COLO668 (cell line): ENCODE results near the gene TMEM121B.
A peak's percentile ranks its signal among the peaks of the same experiment; 100 is the strongest.
"Not testable (repeated sequence)": the region's sequence is repeated elsewhere in the genome, so short reads cannot be mapped to it uniquely, and the experiment has no call there.

Source experiments
- DNase-seq: peaks from one replicate; lab custom pipeline; 2025; ENCODE audit not compliant: unreplicated experiment; lab: John Stamatoyannopoulos, UW

Gene TMEM121B

DNA sequence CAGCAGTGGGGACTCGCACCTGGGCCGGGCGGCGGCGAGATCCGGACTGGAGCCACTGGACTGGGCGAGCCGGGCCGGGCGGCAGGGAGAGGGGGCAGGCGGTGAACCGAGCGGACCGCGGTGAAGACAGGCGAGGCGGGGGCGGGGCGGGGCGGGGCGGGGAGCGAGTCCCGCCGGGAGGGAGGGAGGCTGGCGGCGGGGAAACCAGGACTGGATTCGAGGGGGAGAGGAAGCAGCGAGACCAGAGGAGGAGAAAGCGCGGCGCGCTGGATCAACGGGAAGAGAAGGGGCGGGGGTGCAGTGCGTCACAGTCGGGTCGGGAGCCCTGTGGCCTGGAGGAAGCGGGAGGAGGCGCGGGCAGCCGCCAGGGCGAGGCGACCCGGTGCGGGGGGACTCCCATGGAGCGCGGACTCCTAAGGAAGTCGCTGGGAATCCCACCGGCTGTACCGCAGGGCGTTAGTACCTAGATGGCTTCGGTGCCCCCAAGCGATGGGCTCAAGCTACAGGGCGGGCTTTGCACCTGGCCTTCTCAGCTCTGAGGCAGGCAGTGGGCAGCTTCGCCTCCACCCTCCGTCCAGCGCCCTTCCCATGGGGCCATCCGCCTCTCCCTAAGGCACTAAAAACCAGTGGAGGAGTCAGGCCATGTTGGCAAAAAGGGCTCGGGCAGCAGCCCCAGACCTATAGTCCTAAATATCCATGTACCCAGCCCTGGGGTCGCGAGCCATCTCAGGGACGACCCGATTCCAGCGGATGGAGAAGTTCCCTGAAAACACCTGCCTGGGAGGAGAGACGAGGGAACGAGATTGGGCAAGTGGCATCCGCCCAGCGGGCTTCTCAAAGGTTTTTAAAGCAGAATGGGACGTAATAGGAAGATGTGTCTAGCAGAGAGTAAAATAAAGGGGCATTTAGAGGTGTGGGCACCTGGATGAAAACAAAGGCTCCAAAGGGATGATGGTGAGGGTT, at the start of gene TMEM121B:
TMEM121B (minus strand) TSS at position 128 of the 963 bp plus-strand sequence. CDS start 233 bp downstream, outside the sequence.
- DNase-seq, result peak; percentile 92

DNA sequence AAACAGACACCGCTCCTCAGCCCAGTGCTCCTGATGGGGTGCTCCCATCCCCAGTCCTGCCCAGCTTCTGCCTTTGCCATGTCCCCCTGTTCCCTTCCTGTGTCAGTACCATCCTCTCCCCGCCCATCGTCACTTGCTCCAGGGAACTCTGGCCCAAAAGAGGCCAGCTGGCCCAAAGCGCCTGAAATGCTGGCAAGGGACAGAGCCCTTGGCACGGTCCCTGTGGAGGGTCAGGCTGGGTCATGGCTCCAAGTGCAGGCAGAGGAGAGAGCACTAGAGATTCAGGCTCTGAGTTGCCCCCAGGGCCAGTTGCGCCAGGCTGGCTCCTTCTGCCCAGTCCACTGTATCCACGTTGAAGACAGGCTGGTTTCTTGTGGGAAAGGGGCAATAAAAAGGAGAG, 46.3 kb upstream of the TMEM121B start:
- no peak for DNase-seq

DNA sequence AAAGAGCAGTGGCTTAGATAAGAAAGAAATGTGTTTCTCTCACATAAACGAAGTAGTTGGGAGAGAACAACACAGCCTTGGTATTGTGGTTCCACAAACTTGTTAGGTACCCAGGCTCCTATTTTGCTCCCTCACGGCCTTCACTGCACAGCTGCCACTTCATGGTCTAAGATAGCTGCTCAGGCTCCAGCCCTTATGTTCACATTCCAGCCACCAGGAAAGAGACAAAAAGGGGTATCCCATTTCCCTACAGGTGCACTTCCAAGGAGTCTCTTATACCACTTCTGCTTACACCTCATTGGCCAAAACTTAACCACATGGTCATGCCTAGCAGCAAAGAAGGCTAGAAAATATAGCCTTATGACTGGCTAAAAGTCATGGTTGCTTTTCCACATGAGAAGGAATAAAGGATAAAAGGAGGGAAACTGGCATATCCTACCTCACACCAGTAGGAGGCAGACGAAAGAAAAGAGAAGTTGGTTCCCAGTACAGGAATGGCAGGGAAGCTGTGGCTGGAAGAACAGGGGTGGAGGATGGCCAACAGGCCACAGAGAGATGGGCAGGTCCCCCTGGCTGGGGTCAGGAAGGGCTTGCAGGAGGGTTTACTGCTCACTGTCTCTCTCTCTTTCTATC, 43.3 kb upstream of the TMEM121B start:
- no peak for DNase-seq

DNA sequence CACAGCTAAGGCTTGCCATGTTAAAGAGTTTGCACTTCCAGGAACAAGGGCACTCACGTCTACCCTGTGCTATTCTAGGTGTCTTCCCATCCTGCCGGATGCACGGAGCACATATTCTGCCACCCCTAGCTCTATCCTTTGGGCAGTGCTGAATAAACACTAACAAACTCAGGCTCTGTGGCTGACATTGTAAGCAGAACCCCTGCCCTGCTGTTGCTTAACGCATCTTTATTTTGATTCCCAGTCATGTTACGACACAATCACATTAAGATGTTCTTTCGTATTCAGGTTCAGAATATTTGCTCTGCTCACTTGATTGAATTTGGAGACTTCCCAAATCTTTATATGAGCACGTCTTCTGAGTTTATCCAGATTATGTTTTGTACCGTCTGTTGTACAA, 41.6 kb upstream of the TMEM121B start:
- DNase-seq, result no peak

DNA sequence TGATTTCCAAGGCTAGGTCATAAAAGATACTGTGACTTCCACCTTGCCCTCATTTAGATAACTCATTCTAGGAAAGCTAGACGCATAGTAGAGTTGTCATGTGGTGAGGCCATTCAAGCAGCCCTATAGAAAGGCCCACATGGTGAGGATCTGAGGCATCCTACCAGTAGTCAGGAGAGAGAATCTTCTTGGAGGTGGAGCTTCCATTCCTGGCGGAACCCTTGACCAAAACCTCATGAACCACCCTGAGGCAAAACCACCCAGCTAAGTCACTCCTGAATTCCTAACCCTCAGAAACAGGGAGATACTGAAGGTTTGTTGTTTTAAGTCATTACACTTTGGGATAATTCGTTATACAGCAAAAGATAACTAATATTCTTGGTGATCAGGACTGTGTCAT, 40.8 kb upstream of the TMEM121B start:
- DNase-seq, result no peak

DNA sequence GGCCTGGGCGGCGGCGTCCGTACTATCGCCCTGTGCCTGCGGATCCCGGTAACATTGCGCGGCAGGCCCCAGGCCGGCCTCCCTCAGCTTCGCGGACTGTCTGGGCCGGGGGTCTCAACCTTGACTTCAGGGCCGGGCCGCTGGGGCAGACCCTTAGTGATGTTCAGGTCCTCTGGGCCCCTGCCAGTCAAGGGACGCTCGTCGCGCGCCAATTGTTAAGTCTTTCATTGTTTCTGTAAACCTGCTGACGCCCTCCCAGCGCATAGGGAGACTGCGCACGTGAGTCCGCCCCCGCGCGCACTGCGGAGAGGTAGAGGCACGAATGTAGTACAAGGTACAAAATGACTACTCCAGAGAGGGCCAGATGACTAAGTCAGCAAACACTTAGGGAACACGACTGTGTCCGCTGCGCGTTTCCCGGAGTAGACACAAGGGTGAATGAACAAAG, 38.4 kb upstream of the TMEM121B start:
- DNase-seq, result peak; percentile 70

DNA sequence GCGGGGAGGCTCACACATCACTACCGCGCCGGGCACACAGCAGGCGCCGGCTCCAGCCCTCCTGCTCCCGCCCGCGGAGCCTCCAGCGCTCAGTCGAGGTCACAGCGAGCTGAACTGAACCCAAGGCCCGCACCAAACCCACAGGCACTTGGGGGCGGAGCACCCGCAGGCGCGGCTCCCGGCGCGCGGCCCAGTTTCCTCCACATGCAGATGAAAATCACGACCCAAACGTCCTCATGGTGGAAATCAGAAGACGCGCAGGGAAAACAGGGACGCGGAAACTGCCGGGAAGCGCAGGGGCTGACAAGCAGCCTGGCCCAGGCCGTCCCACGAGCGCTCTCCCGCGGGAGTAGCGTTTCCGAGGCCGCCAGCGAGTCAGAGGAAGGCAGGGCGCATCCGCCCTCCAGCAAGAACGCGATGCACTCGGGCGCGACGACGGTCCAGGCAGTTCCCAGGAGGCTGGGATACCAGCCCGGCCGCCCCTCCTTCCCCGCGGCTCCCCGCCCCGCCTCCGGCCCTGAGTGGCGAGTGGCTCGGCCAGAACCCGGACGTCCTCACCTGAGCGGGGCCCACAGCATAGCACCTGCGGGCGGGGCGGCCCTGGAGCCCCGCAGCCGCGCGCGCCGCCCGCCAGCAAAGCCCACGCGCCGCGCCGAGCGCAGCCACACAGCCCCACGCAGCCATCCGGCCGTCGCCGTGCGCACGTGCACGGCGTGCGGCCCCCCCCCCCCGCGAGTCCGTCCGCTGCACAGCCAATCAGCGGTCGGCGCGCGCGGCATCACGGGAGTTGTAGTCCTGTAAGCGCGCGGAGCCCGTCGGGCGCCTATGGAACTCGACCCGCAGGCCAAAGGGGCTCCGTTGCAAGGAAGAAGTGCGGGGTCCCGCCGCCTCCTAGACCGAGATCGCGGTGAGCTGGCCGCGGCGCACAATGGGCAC, 37.7 kb upstream of the TMEM121B start, which contains the start of gene HDHD5:
HDHD5 (minus strand) TSS at position 710 of the 936 bp plus-strand sequence; CDS start at position 684, 26 bp downstream.
- DNase-seq, result peak; percentile 95

DNA sequence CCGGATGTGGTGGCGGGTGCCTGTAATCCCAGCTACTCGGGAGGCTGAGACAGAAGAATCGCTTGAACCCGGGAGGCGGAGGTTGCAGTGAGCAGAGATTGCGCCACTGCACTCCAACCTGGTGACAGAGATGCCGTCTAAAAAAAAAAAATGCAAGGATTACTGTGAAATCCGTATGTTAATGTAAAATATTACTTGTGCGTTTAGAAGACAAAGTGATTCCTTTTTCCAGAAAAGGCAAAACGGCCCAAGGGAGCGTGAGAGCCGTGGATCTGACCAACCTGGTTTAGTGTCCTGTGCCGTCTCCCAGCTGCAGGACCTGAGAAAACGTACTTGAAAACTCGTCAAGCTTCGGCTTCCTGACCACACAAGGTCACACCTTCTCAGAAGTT, 37.0 kb upstream of the TMEM121B start:
- DNase-seq, result no peak

DNA sequence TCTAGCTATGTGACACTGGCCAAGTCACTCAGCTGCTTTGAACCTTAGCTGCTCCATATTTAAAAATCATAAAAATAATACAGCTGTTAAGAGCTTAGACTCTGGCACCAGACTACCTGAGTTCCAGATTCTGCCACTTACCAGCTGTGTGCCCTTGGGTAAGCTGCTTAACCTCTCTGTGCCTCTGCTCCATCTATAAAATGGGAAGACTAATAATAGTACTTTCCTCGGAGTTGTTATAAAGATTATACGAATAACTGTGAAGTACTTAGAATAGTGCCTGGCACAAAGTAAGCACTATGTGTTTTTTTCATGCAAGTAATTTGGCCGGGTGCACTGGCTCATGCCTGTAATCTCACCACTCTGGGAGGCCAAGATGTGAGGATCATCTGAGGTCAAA, 36.6 kb upstream of the TMEM121B start:
- DNase-seq, result no peak

DNA sequence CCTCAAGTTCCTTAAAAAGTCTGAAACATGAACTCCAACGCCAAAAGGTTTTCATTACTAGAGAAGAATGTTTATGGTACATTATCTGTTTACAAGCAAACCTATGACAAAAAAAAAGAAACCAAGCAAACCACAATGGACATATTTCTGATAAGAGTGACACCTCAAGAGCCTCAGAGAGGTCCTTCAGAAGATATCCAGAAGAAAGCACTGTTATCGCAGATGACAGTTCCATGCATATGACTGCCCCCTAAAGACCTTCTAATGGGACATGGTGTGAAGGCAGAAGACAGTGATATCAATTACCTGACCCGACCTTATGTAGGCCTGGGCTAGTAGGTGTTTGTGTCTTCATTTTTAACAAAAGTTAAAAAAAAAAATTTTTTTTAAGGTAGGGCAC, 34.8 kb upstream of the TMEM121B start:
- no peak for DNase-seq

DNA sequence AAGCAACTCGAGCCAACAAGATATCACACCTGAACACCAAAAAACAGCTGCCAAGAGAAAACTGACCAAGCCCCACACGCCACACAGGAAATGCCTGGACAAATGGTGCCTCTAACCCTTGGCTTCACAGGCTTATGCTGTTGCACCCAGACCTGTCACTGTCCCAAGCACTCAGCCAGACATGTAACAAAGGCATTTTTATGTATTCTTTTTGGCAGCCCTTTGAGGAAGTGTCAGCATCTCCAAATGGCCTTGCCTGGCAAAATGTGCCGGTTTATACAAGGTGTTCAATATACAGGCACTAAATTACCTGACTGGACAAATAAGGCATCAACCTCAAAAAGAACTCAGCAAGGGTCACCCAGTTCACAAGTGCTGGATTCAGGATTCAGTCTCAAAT, 31.8 kb upstream of the TMEM121B start:
- DNase-seq, result no peak

DNA sequence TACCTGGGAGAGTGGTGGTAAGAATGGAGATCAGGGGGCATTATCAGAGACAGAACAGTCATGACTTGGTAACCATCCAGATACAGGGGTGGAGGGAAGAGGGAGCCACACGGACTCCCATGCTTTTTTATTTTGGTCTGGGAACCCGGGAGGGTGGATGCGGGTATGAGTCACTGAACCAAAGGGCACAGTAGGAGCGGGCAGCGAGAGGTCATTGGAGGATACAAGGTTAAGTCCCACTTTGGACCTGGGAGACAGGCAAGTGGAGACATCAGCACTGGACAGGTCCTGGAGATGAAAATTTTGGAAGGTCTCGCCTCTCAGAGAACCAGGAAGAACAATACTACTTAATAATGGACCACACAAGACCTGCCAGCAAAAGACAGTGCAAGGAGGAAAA, 31.2 kb upstream of the TMEM121B start:
- DNase-seq, result no peak

DNA sequence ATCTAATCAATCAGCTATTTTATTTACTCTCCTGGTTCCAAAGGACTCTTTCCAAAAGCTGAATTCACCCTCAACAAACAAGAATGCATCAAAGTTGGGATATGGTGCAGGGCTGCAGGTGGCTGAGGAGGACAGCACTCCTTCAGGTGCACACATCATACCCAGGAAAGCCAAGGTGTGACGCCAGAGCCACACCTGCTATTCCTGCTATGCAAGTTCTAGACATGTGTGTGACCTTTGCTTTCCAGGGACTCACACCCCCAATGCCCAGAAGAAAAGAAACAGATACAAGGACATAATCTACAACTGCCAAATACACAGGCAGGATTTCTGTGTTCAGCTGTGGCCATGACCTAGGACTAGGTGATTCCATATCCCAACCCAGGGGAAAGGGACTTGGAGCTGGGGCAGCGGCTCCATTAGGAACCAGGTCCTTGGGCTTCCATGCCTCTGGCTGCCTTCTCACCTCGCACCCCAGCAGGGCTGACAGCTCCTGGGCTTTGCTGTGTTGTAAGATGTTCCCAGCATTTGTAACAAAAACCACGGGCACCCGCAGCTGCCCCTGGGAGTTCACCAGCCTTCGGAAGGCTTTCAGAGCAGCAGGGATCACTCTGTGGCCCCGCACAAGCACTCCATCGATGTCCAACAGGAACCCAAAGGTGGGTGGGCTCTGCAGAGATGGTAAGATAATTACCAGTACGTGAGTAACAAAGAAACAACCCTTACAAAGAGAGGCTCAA, 28.1 kb upstream of the TMEM121B start:
- DNase-seq, result no peak

DNA sequence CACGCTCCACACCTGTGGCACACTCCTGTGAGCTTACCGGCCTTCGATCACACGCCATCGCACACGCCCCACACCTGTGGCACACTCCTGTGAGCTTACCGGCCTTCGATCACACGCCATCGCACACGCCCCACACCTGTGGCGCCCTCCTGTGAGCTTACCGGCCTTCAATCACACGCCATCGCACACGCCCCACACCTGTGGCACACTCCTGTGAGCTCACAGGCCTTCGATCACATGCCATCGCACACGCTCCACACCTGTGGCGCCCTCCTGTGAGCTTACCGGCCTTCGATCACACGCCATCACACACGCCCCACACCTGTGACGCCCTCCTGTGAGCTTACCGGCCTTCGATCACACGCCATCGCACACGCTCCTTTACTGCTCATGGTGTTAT, 26.3 kb upstream of the TMEM121B start:
- not testable (repeated sequence) for DNase-seq

DNA sequence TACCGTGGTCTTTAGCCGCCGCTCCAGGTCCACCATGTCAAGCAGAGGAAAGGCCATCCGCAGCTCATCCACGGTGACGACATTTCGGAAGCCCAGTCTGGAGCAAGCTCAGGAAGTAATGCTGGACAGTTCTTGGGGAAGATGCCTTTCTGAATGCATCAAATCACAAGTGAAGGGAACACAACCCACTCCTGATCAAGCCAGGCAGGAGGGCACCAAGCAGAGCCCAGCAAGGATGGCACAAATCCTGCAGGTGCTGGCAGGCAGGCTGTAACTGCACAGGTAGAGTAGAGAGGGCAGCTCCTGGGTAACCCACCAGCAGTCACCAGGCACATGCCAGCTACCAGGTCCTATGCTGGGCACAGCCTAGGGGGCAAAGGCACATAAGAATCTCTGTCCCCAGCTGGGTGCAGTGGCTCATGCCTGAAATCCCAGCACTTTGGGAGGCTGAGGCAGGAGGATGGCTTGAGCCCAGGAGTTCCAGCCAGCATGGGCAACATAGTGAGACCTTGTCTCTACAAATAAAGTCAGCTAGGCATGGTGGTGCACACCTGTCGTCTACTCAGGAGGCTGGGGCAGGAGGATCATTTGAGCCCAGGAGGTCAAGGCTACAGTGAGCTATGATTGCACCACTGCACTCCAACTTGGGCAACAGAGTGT, 24.0 kb upstream of the TMEM121B start:
- no peak for DNase-seq

DNA sequence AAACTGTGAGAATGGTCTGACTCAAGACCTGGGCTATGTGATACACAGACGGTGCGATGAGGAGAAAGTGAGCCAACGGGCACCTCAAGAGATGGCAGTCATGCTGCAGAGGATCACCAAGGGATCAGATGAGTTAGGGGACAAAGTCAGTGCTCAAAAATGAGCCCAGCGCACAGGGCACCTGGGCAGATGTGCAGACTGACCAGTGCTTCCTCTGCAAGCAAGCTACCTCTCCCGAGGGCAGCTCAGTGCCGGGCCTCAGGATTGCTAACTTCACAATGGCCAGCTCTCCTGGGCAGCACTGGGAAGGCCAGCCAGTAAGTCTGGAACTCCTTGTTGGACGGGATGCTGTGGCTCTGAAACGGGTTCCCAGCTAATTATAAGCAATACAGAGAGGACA, 22.7 kb upstream of the TMEM121B start:
- DNase-seq, result no peak

DNA sequence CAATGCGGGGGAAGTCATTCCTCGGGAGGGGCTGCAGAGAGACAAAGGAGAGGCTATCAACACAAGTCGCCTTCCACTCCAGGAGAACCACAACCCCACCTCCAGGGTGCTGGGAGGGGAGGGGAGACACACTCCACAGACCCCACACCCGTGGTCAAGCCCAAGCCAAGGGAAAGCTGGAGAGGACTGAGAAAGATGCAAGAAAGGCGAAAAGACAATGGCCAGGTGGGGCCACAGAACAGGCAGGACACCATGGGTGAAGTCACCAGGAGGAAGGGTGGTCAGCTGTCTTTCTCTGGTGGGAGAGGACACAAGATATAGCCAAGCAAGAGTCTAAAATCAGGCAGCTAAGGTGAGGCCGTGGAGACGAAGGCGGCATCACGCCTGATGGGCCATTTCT, 21.9 kb upstream of the TMEM121B start:
- DNase-seq, result no peak

DNA sequence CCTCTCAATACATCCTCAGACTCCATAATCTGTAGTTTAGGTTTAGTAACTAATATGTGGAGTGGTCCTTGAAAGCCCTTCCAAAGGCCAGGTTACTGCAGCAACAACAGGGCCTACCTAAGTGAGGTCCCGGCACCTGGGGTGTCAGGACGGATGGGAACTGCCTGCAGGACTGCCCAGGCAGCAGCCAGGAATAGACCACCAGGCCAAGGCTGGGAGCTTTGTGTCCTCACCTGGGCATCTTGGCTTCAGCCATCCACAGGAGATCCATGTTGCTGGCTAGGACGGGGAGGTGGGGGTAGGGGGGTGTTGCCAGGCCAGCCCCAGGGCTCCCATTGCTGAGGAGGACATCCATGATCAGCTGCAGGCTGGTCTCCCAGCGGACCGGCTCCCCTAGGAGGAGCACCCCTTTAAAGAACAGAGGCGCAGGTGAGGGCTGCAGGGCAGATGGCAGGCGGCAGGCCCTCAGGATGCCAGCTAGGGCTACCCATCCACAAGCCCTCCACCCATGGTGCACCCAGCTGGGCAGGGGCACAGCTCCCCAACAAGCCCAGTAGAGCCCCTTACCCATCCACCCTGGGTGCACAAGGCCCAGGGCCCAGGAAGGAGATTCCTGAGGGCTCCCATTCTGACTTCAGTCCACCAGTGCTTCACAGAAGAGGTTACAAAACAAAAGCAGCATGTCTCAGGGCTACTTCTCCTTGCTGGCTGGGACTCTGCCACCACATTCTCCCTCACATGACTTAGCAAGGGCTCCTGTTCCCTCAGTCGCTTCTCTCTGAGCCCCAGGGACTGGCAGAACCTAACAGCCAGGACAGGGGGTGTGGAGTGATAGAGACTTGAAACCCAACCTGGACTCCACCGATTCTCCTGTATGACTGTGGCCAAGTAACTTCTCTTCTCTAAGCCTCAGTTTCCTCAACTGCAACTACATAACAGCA, 19.9 kb upstream of the TMEM121B start:
- no peak for DNase-seq

DNA sequence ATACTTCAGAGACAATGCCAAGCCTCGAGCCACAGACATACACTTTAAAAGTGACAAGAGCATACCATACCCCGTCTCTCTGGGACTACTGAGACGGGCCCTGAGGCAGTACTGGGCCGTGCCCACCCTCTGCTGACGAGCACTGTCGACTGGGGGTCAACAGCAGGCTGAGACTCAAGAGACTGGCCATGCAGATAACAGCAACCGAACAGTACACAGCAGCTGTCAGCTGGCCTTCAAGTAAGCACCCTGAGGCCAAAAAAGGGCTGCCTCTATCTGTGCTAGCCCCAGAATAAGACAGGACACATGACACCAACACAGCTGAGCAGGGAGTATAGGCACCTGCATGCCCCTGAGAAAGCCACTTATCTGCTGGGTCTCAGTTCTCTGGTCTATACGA, 18.9 kb upstream of the TMEM121B start:
- no peak for DNase-seq
